ENCODE data around the gene TUBGCP4. TPM values are rescaled to one million over a fixed set of nuclear protein-coding genes. Genes with fewer than 3 reads are reported as not detected.

TUBGCP4 gene
- polyA plus RNA-seq, 1 of the 3 experiments (the other 2 are of a cell fraction), result 6.6 TPM

GRCh38 chr15:43325039-43325684, 45.7 kb upstream of the TUBGCP4 start:
- Histone ChIP-seq H3K27me3 (ENCODE audit: insufficient read depth) (no peaks in the 10 kb centered on the region), H3K4me3 (ENCODE audit: low read depth in 2 of 2, low read length in 1 of 2) (no peak overlapping the region), H3K79me2 (ENCODE audit: insufficient read depth) (peaks cover 18% of the 10 kb centered on the region), H4K20me1 (ENCODE audit: insufficient read depth) (no peaks in the 10 kb centered on the region), H2AFZ (ENCODE audit: low read depth) (no peak overlapping the region), H3K9me3 (no peaks in the 10 kb centered on the region), H3K36me3 (replicated peaks in 1 of 2; ENCODE audit: control insufficient read depth in 1 of 2, insufficient read depth in 2 of 2, low read length in 1 of 2) (peaks cover 8 to 18% of the 10 kb centered on the region in 2 experiments), H3K9me2 (no peaks in the 10 kb centered on the region), H3K4me1 (ENCODE audit: control insufficient read depth in 1 of 2, insufficient read depth in 2 of 2, low read depth in 1 of 2, low read length in 1 of 2) (peaks cover 6 to 13% of the 10 kb centered on the region in 2 experiments; a peak in 3 of 4 replicates), H3K9ac (no peak overlapping the region), H3F3A (replicated peaks; ENCODE audit: insufficient read depth) (no peaks in the 10 kb centered on the region), H3K4me2 (no peak overlapping the region), H3K27ac (ENCODE audit: low read depth in 2 of 2, low read length in 1 of 2) (no peak overlapping the region)
- TF ChIP-seq ZBTB33 (IDR thresholded peaks at IDR 0.05; ENCODE audit: borderline replicate concordance, low read depth) (no peak), EP300 (IDR thresholded peaks at IDR 0.05; ENCODE audit: borderline replicate concordance in 1 of 2, low read depth in 1 of 2, low read length in 1 of 2) (no peak), GATA2 (CRISPR knock-in tag; IDR thresholded peaks at IDR 0.05) (no peak), CHD2 (IDR thresholded peaks at IDR 0.05; ENCODE audit: low read length, partially characterized antibody) (no peak), YY1 (IDR thresholded peaks at IDR 0.05; ENCODE audit: low read depth) (no peak), RFX5 (IDR thresholded peaks at IDR 0.05; ENCODE audit: low read length) (no peak), RCOR1 (IDR thresholded peaks at IDR 0.05; ENCODE audit: low read length) (no peak), NRF1 (IDR thresholded peaks at IDR 0.05; ENCODE audit: low read depth, low read length) (no peak), JUND (IDR thresholded peaks at IDR 0.05) (no peak), TCF12 (IDR thresholded peaks at IDR 0.05) (no peak), SIN3A (IDR thresholded peaks at IDR 0.05; ENCODE audit: borderline replicate concordance, low read depth, low read length) (no peak), TAF1 (IDR thresholded peaks at IDR 0.05; ENCODE audit: borderline replicate concordance, low read depth, low read length) (no peak), MAX (IDR thresholded peaks at IDR 0.05; ENCODE audit: low read depth) (no peak)
- POLR2A ChIA-PET, result no interaction called here
- DNase-seq, result no peak
- CTCF ChIA-PET, result interaction anchor here (0.9 to 6.8 kb wide), 3 partner anchors 18 to 121 kb away, joined by 3 to 22 read pairs (median 4); no protein-coding TSS in a partner anchor
- 73% methylated on average over 6 of the region's 6 CpGs for WGBS (ENCODE audit: low lambda C conversion rate)

GRCh38 chr15:43329217-43329959, 41.5 kb upstream of the TUBGCP4 start:
- CTCF ChIA-PET, result interaction anchor here (0.8 to 6.8 kb wide), 2 partner anchors 44 to 104 kb away, joined by 4 to 22 read pairs; no protein-coding TSS in a partner anchor
- peaks cover 14 to 21% of the 10 kb centered on the region in 2 experiments for H3K36me3 ChIP-seq (replicated peaks in 1 of 2; ENCODE audit: control insufficient read depth in 1 of 2, insufficient read depth in 2 of 2, low read length in 1 of 2)
- H3K9me2 ChIP-seq, result no peaks in the 10 kb centered on the region
- H3K79me2 ChIP-seq (ENCODE audit: insufficient read depth), result peaks cover 18% of the 10 kb centered on the region
- peak overlapping the region; percentile 76 to 88 for H3K4me3 ChIP-seq (ENCODE audit: low read depth in 2 of 2, low read length in 1 of 2)
- 23% methylated on average over 14 of the region's 38 CpGs for WGBS (ENCODE audit: low lambda C conversion rate)
- POLR2A ChIA-PET, result interaction anchor here (1.1 kb wide), 1 partner anchor 73 kb away, joined by 3 read pairs; no protein-coding TSS in a partner anchor
- no peaks in the 10 kb centered on the region for H3F3A ChIP-seq (replicated peaks; ENCODE audit: insufficient read depth)
- peak overlapping the region; percentile 80 to 96 for H3K27ac ChIP-seq (ENCODE audit: low read depth in 2 of 2, low read length in 1 of 2)
- peak overlapping the region; percentile 96 for H3K4me2 ChIP-seq
- no peaks in the 10 kb centered on the region for H3K9me3 ChIP-seq
- peak overlapping the region; percentile 91 for H2AFZ ChIP-seq (ENCODE audit: low read depth)
- H3K27me3 ChIP-seq (ENCODE audit: insufficient read depth), result no peaks in the 10 kb centered on the region
- no peaks in the 10 kb centered on the region for H4K20me1 ChIP-seq (ENCODE audit: insufficient read depth)
- no peak for DNase-seq
- H3K9ac ChIP-seq, result peak overlapping the region; percentile 80
- peaks cover 6 to 13% of the 10 kb centered on the region in 2 experiments; a peak in 3 of 4 replicates for H3K4me1 ChIP-seq (ENCODE audit: control insufficient read depth in 1 of 2, insufficient read depth in 2 of 2, low read depth in 1 of 2, low read length in 1 of 2)
- TF ChIP-seq YY1 (IDR thresholded peaks at IDR 0.05; ENCODE audit: low read depth) (no peak), JUND (IDR thresholded peaks at IDR 0.05) (no peak), MXI1 (IDR thresholded peaks at IDR 0.05; ENCODE audit: low read depth, low read length) (no peak), NRF1 (IDR thresholded peaks at IDR 0.05; ENCODE audit: low read depth, low read length) (no peak), RCOR1 (IDR thresholded peaks at IDR 0.05; ENCODE audit: low read length) (no peak), PBX3 (IDR thresholded peaks at IDR 0.05) (no peak), ELF1 (IDR thresholded peaks at IDR 0.05) (no peak), TEAD4 (IDR thresholded peaks at IDR 0.05; ENCODE audit: borderline replicate concordance, insufficient read depth) (no peak), FOXM1 (IDR thresholded peaks at IDR 0.05; ENCODE audit: low read depth) (no peak), GABPA (IDR thresholded peaks at IDR 0.05; ENCODE audit: low read depth) (no peak), MAX (IDR thresholded peaks at IDR 0.05; ENCODE audit: low read depth) (no peak), EP300 (IDR thresholded peaks at IDR 0.05; ENCODE audit: borderline replicate concordance in 1 of 2, low read depth in 1 of 2, low read length in 1 of 2) (no peak), IRF3 (IDR thresholded peaks at IDR 0.05; ENCODE audit: low read depth, low read length) (no peak)
